Gastroesophageal sphincter (tissue), 3 donors: ENCODE measurements around the gene ANXA4.

Experiments used
- CTCF ChIP-seq, 4 experiments: fragments of 200-600 bp in 2 of 4; fragments of 450-650 bp in 2 of 4; sonication (generic) in 1 of 4; IDR thresholded peaks; one replicate each; pipeline ENCODE4 v1.5.1; 2017 to 2019; ENCODE audit warnings: antibody characterized with exemption in 4 of 4, mild to moderate bottlenecking in 2 of 4, moderate library complexity in 2 of 4
- POLR2AphosphoS5 ChIP-seq: sonication (generic); formaldehyde crosslinking; IDR thresholded peaks from one replicate; pipeline ENCODE4 v1.6.1; 2017; ENCODE audit warnings: antibody characterized with exemption

- TF ChIP-seq CTCF (IDR thresholded peaks at IDR 0.05): no peak
- TF ChIP-seq POLR2AphosphoS5: no peak
Observed at GRCh38 chr2:69785358-69785757, 43.4 kb downstream of the ANXA4 start.
